ENCODE measurements around the gene PLPPR3.

GRCh38 chr19:843836-844545 lies 22.2 kb upstream of the PLPPR3 start:
- TF ChIP-seq, protein P1, sequence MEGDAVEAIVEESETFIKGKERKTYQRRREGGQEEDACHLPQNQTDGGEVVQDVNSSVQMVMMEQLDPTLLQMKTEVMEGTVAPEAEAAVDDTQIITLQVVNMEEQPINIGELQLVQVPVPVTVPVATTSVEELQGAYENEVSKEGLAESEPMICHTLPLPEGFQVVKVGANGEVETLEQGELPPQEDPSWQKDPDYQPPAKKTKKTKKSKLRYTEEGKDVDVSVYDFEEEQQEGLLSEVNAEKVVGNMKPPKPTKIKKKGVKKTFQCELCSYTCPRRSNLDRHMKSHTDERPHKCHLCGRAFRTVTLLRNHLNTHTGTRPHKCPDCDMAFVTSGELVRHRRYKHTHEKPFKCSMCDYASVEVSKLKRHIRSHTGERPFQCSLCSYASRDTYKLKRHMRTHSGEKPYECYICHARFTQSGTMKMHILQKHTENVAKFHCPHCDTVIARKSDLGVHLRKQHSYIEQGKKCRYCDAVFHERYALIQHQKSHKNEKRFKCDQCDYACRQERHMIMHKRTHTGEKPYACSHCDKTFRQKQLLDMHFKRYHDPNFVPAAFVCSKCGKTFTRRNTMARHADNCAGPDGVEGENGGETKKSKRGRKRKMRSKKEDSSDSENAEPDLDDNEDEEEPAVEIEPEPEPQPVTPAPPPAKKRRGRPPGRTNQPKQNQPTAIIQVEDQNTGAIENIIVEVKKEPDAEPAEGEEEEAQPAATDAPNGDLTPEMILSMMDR (IDR thresholded peaks at IDR 0.05) = no peak
- TF ChIP-seq POLR2AphosphoS5 (IDR thresholded peaks at IDR 0.05; ENCODE audit: insufficient read depth in 1 of 2, low read depth in 1 of 2) (no peak), POLR2A (IDR thresholded peaks at IDR 0.05) (no peak)

All from vagina (tissue), 2 donors.